GM18502 (cell line): ENCODE results near the gene CAMTA1.

ENCODE experiments used
- ATAC-seq: cut with Tn5 transposase; IDR thresholded peaks from one replicate; pipeline ENCODE4 v1.9.1; 2021; ENCODE audit warnings: mild to moderate bottlenecking; ENCODE audit not compliant: unreplicated experiment, poor library complexity

Gene CAMTA1

GRCh38 chr1:6869545-6869944 lies 84.3 kb downstream of the CAMTA1 start:
- no peak for ATAC-seq

- no peak for ATAC-seq
These were observed 84.8 kb downstream of the CAMTA1 start for GRCh38 chr1:6870086-6870485.

GRCh38 chr1:6870571-6870970 lies 85.3 kb downstream of the CAMTA1 start:
- no peak for ATAC-seq

- ATAC-seq: no peak
These were observed 86.2 kb downstream of the CAMTA1 start for GRCh38 chr1:6871300-6871972.

- ATAC-seq: no peak
These were observed 87.5 kb downstream of the CAMTA1 start for GRCh38 chr1:6872573-6873261.

GRCh38 chr1:6873298-6874015 lies 88.2 kb downstream of the CAMTA1 start:
- no peak for ATAC-seq

- no peak for ATAC-seq
These were observed 89.0 kb downstream of the CAMTA1 start for GRCh38 chr1:6874298-6874697.

GRCh38 chr1:6880951-6881690 lies 95.9 kb downstream of the CAMTA1 start:
- no peak for ATAC-seq

GRCh38 chr1:6882414-6882813 lies 97.2 kb downstream of the CAMTA1 start:
- no peak for ATAC-seq

GRCh38 chr1:6884652-6885153 lies 99.4 kb downstream of the CAMTA1 start:
- no peak for ATAC-seq

- no peak for ATAC-seq
These were observed 100.2 kb downstream of the CAMTA1 start for GRCh38 chr1:6885426-6885825.

- no peak for ATAC-seq
These were observed 101.3 kb downstream of the CAMTA1 start for GRCh38 chr1:6886523-6886922.

GRCh38 chr1:6888268-6888667 lies 103.0 kb downstream of the CAMTA1 start:
- ATAC-seq: no peak

GRCh38 chr1:6888870-6889269 lies 103.6 kb downstream of the CAMTA1 start:
- no peak for ATAC-seq

- no peak for ATAC-seq
These were observed 104.7 kb downstream of the CAMTA1 start for GRCh38 chr1:6889875-6890480.

GRCh38 chr1:6890686-6891085 lies 105.4 kb downstream of the CAMTA1 start:
- ATAC-seq: no peak

GRCh38 chr1:6891781-6892579 lies 106.7 kb downstream of the CAMTA1 start:
- no peak for ATAC-seq

- no peak for ATAC-seq
These were observed 108.1 kb downstream of the CAMTA1 start for GRCh38 chr1:6893388-6893787.

GRCh38 chr1:6897138-6897537 lies 111.9 kb downstream of the CAMTA1 start:
- ATAC-seq: no peak
